ENCODE results near the gene KRT86. TPM values are rescaled to one million over a fixed set of nuclear protein-coding genes. Genes with fewer than 3 reads are reported as not detected.

Gene KRT86
- total RNA-seq, 1 experiment from 2014 or later, result 8.7 TPM

DNA sequence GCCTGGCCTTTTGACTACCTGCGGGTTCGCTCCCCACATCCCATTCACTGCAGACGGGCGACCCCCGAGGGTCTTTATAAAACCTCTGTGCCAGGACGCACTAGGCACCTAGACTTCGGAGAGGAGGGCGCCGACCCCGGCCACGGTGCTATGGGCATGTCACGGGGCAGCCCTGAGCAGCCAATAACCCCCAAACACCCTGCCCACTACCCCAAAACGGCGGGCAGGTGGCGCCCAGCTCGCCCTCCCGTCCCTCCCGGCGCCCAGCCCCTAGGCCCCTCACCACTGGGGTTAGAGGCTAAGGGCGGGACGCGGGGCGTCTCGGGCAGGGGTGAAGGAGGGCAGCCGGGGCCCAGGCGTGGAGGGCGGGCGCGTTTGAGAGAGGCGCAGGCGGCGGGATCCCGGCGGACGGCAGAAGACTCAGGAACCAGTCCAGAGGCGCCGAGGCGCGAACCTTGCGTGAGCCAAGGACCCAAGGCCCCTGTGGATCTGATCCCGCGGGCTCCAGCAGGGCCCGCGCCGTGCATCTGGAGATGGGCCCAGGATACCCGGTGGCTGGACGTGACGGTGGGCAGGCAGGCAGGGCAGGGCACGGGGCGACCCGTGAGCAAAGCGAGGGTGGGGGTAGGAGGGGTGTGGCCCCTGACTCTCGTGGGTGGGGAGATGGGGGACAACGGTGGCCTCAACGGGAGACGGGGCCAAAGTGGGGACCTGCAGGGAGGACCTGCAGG lies 81.8 kb downstream of the KRT86 start:
- in situ Hi-C loops (cut with HindIII; ENCODE audit: low pct_unique_long_range_greater_than_20kb, low sequenced_read_pairs), result no loop called here
- no peak for DNase-seq (ENCODE audit: low read depth)

DNA sequence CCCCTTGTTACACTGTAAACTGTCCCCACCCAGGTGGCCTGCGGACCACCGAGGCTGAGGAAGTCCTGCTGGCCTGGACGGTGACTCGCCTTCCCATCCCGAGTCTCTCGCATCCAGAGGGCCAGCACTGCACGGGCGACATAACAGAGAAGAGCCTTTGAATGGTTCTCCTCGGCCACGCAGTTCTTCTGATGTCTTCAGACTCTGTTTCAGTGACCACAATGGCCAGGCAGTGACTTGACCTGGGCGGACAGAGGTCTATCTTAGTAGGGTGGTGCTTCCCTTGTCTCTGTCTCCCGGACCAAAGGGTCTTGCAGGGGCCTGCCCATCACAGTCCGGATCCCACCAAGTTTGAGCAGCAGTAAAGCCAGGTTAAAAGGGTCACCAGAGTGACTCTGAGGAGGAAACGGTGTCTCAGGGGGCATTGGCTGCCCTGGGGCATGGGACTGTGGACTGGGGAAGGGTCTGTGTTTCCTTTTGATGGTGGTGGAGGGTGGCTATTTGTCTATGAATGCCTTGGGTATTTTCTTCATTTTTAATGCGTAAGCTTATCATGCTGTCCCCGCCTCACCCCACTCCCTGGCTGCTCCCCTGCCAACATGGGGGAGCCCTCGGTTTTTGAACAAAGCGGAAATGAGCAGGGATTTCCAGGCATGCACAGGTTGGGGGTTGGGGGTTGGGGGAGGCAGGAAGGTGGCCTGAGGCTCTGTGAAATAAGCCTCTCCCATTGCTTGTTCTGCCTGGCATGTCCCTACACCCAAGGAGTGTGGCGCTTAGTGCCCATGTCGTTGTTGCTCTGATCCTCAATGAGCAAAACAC lies 82.5 kb downstream of the KRT86 start:
- no peak for DNase-seq (ENCODE audit: low read depth)
- in situ Hi-C loops (cut with HindIII; ENCODE audit: low pct_unique_long_range_greater_than_20kb, low sequenced_read_pairs), result no loop called here

Other genes starting within 250 kb of the KRT86 start
- gene NR4A1, start 223.2 kb upstream of the KRT86 start, total RNA-seq (2014; rRNA removed; shearing (Covaris generic); ENCODE audit: low replicate concordance), result 0.07 TPM in 1 of 2 replicates, not detected in the other
- 126 and 183 TPM in 2 replicates for gene ATG101, start 204.7 kb upstream of the KRT86 start, total RNA-seq (2014; rRNA removed; shearing (Covaris generic); ENCODE audit: low replicate concordance)
- gene SMIM41, start 194.9 kb upstream of the KRT86 start, total RNA-seq (2014; rRNA removed; shearing (Covaris generic); ENCODE audit: low replicate concordance), result not detected in 2 replicates
- 31.6 and 33.0 TPM in 2 replicates for gene KRT80, start 82.6 kb upstream of the KRT86 start, total RNA-seq (2014; rRNA removed; shearing (Covaris generic); ENCODE audit: low replicate concordance)
- gene KRT7, start 41.4 kb upstream of the KRT86 start, total RNA-seq (2014; rRNA removed; shearing (Covaris generic); ENCODE audit: low replicate concordance), result 122 and 152 TPM in 2 replicates
- gene KRT81, start 16.9 kb downstream of the KRT86 start, total RNA-seq (2014; rRNA removed; shearing (Covaris generic); ENCODE audit: low replicate concordance), result 3.3 TPM in 1 of 2 replicates, not detected in the other
- not detected in 2 replicates for gene KRT83, start 46.8 kb downstream of the KRT86 start, total RNA-seq (2014; rRNA removed; shearing (Covaris generic); ENCODE audit: low replicate concordance)
- gene KRT85, start 92.8 kb downstream of the KRT86 start, total RNA-seq (2014; rRNA removed; shearing (Covaris generic); ENCODE audit: low replicate concordance), result not detected in 2 replicates
- gene KRT84, start 111.0 kb downstream of the KRT86 start, total RNA-seq (2014; rRNA removed; shearing (Covaris generic); ENCODE audit: low replicate concordance), result not detected in 2 replicates
- not detected in 2 replicates for gene KRT82, start 131.7 kb downstream of the KRT86 start, total RNA-seq (2014; rRNA removed; shearing (Covaris generic); ENCODE audit: low replicate concordance)
- gene KRT75, start 159.7 kb downstream of the KRT86 start, total RNA-seq (2014; rRNA removed; shearing (Covaris generic); ENCODE audit: low replicate concordance), result not detected in 2 replicates
- not detected in 2 replicates for gene KRT6B, start 177.5 kb downstream of the KRT86 start, total RNA-seq (2014; rRNA removed; shearing (Covaris generic); ENCODE audit: low replicate concordance)
- not detected in 2 replicates for gene KRT6C, start 199.2 kb downstream of the KRT86 start, total RNA-seq (2014; rRNA removed; shearing (Covaris generic); ENCODE audit: low replicate concordance)
- gene KRT6A, start 218.6 kb downstream of the KRT86 start, total RNA-seq (2014; rRNA removed; shearing (Covaris generic); ENCODE audit: low replicate concordance), result not detected in 2 replicates
- gene KRT5, start 245.7 kb downstream of the KRT86 start, total RNA-seq (2014; rRNA removed; shearing (Covaris generic); ENCODE audit: low replicate concordance), result not detected in 2 replicates

Data from Caki2 (cell line).